Measurements from ENCODE around the gene UBE2E2. TPM values are rescaled to one million over a fixed set of nuclear protein-coding genes. Genes with fewer than 3 reads are reported as not detected.

Gene UBE2E2
- total RNA-seq, 4 donors from 2014 or later: 3.1 to 58.5 (median 25.0) TPM

DNA sequence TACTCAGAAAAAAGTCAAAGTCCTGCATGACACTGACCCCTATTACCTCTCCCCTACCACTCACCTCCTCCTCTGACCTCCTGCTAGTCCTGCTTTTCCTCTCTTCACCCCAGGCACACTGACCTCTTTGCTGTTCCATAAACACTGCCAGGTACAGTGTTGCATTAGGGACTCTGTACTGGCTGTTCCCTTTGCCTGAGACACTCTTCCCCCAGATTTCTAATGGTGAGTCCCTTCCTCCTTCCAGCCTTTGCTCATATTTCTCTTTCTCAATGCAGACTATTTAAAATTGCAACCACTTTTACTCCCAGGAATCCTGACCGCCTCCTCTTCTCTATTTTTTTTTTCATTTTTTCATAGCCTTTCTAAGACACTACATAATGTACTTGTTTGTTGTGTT is 36.3 kb upstream of the UBE2E2 start:
- Histone ChIP-seq H3K27me3 (no peaks in the 10 kb centered on the region), H3K9me3 (no peaks in the 10 kb centered on the region), H3K4me3 (no peak overlapping the region), H3K36me3 (no peaks in the 10 kb centered on the region), H3K27ac (no peak overlapping the region), H3K4me1 (no peaks in the 10 kb centered on the region)
- intact Hi-C loops (cut with DNase I; ENCODE audit: low total_unique reads): no loop called here
- no peak for DNase-seq
- TF ChIP-seq POLR2A (IDR thresholded peaks at IDR 0.05): no peak
- TF ChIP-seq, protein P1, sequence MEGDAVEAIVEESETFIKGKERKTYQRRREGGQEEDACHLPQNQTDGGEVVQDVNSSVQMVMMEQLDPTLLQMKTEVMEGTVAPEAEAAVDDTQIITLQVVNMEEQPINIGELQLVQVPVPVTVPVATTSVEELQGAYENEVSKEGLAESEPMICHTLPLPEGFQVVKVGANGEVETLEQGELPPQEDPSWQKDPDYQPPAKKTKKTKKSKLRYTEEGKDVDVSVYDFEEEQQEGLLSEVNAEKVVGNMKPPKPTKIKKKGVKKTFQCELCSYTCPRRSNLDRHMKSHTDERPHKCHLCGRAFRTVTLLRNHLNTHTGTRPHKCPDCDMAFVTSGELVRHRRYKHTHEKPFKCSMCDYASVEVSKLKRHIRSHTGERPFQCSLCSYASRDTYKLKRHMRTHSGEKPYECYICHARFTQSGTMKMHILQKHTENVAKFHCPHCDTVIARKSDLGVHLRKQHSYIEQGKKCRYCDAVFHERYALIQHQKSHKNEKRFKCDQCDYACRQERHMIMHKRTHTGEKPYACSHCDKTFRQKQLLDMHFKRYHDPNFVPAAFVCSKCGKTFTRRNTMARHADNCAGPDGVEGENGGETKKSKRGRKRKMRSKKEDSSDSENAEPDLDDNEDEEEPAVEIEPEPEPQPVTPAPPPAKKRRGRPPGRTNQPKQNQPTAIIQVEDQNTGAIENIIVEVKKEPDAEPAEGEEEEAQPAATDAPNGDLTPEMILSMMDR (IDR thresholded peaks at IDR 0.05): no peak

DNA sequence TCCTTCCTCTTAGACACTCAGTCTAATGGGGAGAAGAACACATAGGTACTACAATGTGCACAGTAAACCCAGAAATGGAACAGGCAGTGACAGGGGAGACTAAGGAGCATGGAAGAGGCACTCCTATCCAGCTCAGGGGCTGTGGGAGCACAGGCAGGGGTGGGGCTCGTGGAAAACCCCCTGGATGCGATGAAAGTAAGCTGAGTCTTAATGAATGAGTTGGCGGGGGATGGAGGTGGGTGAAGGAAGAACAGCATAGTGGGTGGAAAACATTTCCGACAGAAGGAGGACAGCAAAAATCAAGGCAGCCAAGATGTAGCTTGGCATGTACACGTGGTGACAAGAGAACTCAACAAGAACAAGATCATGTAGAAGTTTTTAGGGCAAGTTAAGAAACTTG is 33.6 kb upstream of the UBE2E2 start:
- Histone ChIP-seq H3K36me3 (no peaks in the 10 kb centered on the region), H3K9me3 (no peaks in the 10 kb centered on the region), H3K27me3 (no peaks in the 10 kb centered on the region), H3K4me1 (no peaks in the 10 kb centered on the region), H3K27ac (no peak overlapping the region), H3K4me3 (no peak overlapping the region)
- TF ChIP-seq, protein P1 (IDR thresholded peaks at IDR 0.05): no peak
- TF ChIP-seq POLR2A (IDR thresholded peaks at IDR 0.05): no peak
- DNase-seq: no peak
- intact Hi-C loops (cut with DNase I; ENCODE audit: low total_unique reads): no loop called here

DNA sequence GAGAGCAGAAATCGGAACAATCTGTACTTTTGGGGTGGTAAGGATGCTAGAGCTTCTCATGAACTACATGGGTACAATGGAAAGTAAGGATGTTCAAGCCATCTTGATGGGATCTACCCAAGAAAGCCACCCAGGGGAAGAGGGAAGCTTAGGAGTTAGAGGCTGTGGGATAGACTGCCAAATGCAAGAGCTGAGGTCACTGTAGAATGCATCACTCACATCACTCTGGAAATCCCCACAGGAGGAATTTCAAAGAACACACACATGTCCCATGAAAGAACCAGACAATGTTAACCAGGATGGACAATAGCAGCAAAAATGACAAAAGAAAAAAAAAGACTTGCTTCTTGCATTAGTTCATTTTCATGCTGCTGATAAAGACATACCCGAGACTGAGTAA is 32.8 kb upstream of the UBE2E2 start:
- TF ChIP-seq POLR2A (IDR thresholded peaks at IDR 0.05): no peak
- TF ChIP-seq, protein P1 (IDR thresholded peaks at IDR 0.05): no peak
- no peak for DNase-seq
- intact Hi-C loops (cut with DNase I; ENCODE audit: low total_unique reads): no loop called here
- no peaks in the 10 kb centered on the region for H3K4me1 ChIP-seq
- H3K36me3 ChIP-seq: no peaks in the 10 kb centered on the region
- H3K27me3 ChIP-seq: no peaks in the 10 kb centered on the region
- no peaks in the 10 kb centered on the region for H3K9me3 ChIP-seq
- no peak overlapping the region for H3K27ac ChIP-seq
- no peak overlapping the region for H3K4me3 ChIP-seq

DNA sequence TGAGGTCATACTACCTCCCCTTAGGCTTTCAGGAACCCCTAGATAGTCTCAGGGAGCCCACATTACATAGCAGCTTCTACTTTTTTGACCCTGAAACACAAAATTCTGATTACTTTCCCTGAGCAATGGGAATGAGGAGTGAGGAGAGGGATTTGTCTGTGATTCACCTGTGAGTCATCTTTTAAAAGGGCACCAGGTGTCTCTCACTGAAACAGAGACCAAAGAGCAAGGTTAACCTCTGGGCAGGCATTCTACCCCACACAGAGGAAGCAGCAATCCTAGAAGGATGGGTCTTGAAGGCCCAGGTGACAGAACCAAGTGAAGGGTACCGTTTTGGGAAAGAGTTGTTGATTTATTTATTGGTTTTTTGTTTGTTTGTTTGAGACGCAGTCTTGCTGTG is 31.1 kb upstream of the UBE2E2 start:
- DNase-seq: no peak
- intact Hi-C loops (cut with DNase I; ENCODE audit: low total_unique reads): no loop called here
- Histone ChIP-seq H3K9me3 (no peaks in the 10 kb centered on the region), H3K36me3 (no peaks in the 10 kb centered on the region), H3K4me3 (no peak overlapping the region), H3K27me3 (no peaks in the 10 kb centered on the region), H3K27ac (no peak overlapping the region), H3K4me1 (no peaks in the 10 kb centered on the region)
- TF ChIP-seq, protein P1 (IDR thresholded peaks at IDR 0.05): no peak
- no peak for TF ChIP-seq POLR2A (IDR thresholded peaks at IDR 0.05)

DNA sequence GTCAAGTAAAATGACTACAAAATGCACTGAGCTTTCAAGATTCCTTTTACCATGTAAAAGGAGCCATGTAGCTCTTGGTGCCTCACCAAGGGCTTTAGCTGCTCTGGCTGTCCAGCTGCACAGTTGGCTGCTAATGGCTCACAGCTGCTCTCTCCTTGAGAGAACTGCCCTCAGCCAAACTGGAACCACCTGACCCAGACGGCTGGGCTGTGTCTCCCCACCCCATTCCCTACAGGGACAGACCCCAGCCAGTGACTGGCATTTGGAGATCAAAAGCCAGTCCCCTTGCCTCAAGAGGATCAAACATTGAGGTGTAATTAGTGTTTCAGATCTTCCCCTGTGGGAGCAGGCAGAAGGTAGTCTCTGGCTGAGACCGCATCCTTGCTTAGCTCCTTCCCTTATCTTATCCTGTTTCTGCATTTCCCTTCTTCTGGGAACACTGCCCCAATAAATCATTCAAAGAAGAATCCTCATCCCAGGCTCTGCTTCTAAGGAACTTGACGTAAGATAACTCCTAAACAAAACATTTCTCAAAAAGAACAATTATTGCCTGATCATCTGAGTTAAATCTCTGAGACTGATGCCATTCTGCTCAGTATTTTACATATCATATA is 28.6 kb upstream of the UBE2E2 start:
- Histone ChIP-seq H3K9me3 (peaks cover 0 to 4% of the 10 kb centered on the region in 2 donors), H3K36me3 (no peaks in the 10 kb centered on the region), H3K27ac (no peak overlapping the region), H3K27me3 (no peaks in the 10 kb centered on the region), H3K4me3 (no peak overlapping the region), H3K4me1 (no peaks in the 10 kb centered on the region)
- TF ChIP-seq POLR2A (IDR thresholded peaks at IDR 0.05): no peak
- TF ChIP-seq, protein P1 (IDR thresholded peaks at IDR 0.05): no peak
- intact Hi-C loops (cut with DNase I; ENCODE audit: low total_unique reads): no loop called here
- DNase-seq: no peak
